ENCODE data around the gene INPP4B.

The INPP4B gene

GRCh38 chr4:142846108-142846728 lies at the start of gene INPP4B:
Gene INPP4B (minus strand): TSS chr4:142846301.
- peak; percentile 14 to 46 (median 16) for DNase-seq

GRCh38 chr4:142893012-142893411 lies 46.9 kb upstream of the INPP4B start:
- DNase-seq: no peak

GRCh38 chr4:142886566-142886965 lies 40.5 kb upstream of the INPP4B start:
- no peak for DNase-seq

GRCh38 chr4:142883040-142883832 lies 37.1 kb upstream of the INPP4B start:
- no peak for DNase-seq

- DNase-seq: no peak
Measured at GRCh38 chr4:142882159-142882558, 36.1 kb upstream of the INPP4B start.

- DNase-seq: no peak
Measured at GRCh38 chr4:142881331-142881730, 35.2 kb upstream of the INPP4B start.

GRCh38 chr4:142875117-142875516 lies 29.0 kb upstream of the INPP4B start:
- DNase-seq: no peak

GRCh38 chr4:142874684-142875083 lies 28.6 kb upstream of the INPP4B start:
- no peak for DNase-seq

- DNase-seq: no peak
Measured at GRCh38 chr4:142866685-142867084, 20.6 kb upstream of the INPP4B start.

- no peak for DNase-seq
Measured at GRCh38 chr4:142861351-142861750, 15.2 kb upstream of the INPP4B start.

- no peak for DNase-seq
Measured at GRCh38 chr4:142858965-142859364, 12.9 kb upstream of the INPP4B start.

- no peak for DNase-seq
Measured at GRCh38 chr4:142858446-142858845, 12.3 kb upstream of the INPP4B start.

GRCh38 chr4:142856576-142856975 lies 10.5 kb upstream of the INPP4B start:
- DNase-seq: no peak

- DNase-seq: no peak
Measured at GRCh38 chr4:142850478-142850877, 4.4 kb upstream of the INPP4B start.

GRCh38 chr4:142846729-142847596 lies 862 bp upstream of the INPP4B start:
- DNase-seq: peak; percentile 26 to 65 (median 50)

- peak in 1 of 4 experiments; percentile 0 for DNase-seq
Measured at GRCh38 chr4:142845293-142846107, 601 bp downstream of the INPP4B start.

GRCh38 chr4:142844782-142845181 lies 1.3 kb downstream of the INPP4B start:
- no peak for DNase-seq

- DNase-seq: no peak
Measured at GRCh38 chr4:142840516-142841123, 5.5 kb downstream of the INPP4B start.

GRCh38 chr4:142838778-142839177 lies 7.3 kb downstream of the INPP4B start:
- no peak for DNase-seq

GRCh38 chr4:142832022-142832421 lies 14.1 kb downstream of the INPP4B start:
- no peak for DNase-seq

GRCh38 chr4:142826503-142827241 lies 19.4 kb downstream of the INPP4B start:
- no peak for DNase-seq

All from activated naive CD4-positive, alpha-beta T cell (primary cell).